ENCODE results near the gene UBN1.

Gene UBN1

DNA sequence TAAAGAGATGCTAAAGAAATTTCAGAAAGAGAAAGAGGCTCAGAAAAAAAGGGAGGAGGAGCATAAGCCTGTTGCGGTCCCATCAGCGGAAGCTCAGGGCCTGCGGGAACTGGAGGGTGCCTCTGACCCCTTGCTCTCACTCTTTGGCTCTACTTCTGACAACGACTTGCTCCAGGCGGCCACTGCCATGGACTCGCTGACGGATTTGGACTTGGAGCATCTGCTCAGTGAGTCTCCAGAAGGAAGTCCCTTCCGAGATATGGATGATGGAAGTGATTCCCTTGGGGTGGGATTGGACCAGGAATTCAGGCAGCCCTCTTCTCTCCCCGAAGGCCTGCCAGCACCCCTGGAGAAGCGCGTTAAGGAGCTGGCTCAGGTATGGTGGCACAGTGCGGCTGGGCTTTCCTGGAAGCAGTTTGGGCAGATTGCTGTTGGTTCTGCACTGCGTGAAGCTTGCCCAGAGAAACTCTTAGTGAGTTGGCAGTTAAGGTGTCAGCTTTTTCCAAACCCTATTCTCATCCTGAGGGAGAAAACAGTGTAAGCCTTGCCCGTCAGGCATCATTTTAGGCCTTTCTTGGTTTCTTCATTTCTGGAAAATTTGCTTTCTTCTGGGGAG is 13.6 kb downstream of the UBN1 start:
- no peak for DNase-seq (ENCODE audit: low read depth)
- no peak overlapping the region for H3K4me3 ChIP-seq (ENCODE audit: low read depth, low read length)
- TF ChIP-seq, protein P1, sequence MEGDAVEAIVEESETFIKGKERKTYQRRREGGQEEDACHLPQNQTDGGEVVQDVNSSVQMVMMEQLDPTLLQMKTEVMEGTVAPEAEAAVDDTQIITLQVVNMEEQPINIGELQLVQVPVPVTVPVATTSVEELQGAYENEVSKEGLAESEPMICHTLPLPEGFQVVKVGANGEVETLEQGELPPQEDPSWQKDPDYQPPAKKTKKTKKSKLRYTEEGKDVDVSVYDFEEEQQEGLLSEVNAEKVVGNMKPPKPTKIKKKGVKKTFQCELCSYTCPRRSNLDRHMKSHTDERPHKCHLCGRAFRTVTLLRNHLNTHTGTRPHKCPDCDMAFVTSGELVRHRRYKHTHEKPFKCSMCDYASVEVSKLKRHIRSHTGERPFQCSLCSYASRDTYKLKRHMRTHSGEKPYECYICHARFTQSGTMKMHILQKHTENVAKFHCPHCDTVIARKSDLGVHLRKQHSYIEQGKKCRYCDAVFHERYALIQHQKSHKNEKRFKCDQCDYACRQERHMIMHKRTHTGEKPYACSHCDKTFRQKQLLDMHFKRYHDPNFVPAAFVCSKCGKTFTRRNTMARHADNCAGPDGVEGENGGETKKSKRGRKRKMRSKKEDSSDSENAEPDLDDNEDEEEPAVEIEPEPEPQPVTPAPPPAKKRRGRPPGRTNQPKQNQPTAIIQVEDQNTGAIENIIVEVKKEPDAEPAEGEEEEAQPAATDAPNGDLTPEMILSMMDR (conservative IDR thresholded peaks at IDR 0.05; ENCODE audit: low read depth, low read length) = no peak

GRCh38 chr16:4862639-4863038 is 15.4 kb downstream of the UBN1 start:
- no peak overlapping the region for H3K4me3 ChIP-seq (ENCODE audit: low read depth, low read length)
- TF ChIP-seq, protein P1 (conservative IDR thresholded peaks at IDR 0.05; ENCODE audit: low read depth, low read length) = no peak
- no peak for DNase-seq (ENCODE audit: low read depth)

DNA sequence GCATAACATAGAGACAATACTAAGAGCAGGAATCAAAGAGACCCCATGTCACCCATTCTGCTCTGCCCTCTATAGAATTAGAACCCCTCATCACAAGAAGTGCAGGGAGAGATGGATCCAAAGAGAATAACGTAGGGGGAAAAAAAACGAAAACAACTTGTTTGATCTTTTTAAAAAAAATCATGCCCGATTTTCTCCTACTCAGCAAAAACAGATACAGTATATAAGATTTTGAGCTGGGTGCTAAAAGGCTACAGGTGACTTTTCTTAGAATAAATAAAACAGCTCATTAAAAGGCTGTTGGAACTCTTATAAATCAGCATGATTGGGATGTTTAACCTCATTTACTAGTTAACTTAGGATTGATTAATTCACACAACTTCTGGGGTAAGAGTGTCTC is 17.4 kb downstream of the UBN1 start:
- no peak overlapping the region for H3K4me3 ChIP-seq (ENCODE audit: low read depth, low read length)
- TF ChIP-seq, protein P1 (conservative IDR thresholded peaks at IDR 0.05; ENCODE audit: low read depth, low read length) = no peak
- no peak for DNase-seq (ENCODE audit: low read depth)

DNA sequence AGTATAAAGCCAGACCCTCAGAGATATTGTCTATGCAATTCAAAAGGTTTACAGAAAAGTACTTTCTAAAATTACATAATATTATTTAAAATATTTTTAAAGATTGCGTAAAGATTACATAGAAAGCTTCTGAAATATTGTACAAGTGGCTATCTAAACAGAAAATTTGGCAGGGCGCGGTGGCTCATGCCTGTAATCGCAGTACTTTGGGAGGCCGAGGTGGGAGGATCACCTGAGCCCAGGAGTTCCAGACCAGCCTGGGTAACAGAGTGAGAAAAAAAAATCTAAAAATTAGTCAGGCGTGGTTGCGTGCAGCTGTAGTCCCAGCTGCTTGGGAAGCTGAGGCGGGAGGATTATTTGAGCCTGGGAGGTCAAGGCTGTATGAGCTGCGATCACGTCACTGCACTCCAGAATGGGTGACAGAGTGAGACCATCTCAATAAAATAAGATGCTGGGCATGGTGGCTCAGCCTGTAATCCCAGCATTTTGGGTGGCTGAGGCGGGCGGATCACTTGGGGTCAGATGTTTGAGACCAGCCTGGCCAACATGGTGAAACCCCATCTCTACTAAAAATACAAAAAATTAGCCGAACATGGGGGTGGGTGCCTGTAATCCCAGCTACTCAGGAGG is 18.1 kb downstream of the UBN1 start:
- no peak for DNase-seq (ENCODE audit: low read depth)
- TF ChIP-seq, protein P1 (conservative IDR thresholded peaks at IDR 0.05; ENCODE audit: low read depth, low read length) = no peak
- H3K4me3 ChIP-seq (ENCODE audit: low read depth, low read length) = no peak overlapping the region

GRCh38 chr16:4866586-4866985 is 19.3 kb downstream of the UBN1 start:
- no peak overlapping the region for H3K4me3 ChIP-seq (ENCODE audit: low read depth, low read length)
- no peak for DNase-seq (ENCODE audit: low read depth)
- TF ChIP-seq, protein P1 (conservative IDR thresholded peaks at IDR 0.05; ENCODE audit: low read depth, low read length) = no peak

GRCh38 chr16:4868026-4868425 is 20.7 kb downstream of the UBN1 start:
- no peak for DNase-seq (ENCODE audit: low read depth)
- TF ChIP-seq, protein P1 (conservative IDR thresholded peaks at IDR 0.05; ENCODE audit: low read depth, low read length) = no peak
- no peak overlapping the region for H3K4me3 ChIP-seq (ENCODE audit: low read depth, low read length)

- DNase-seq (ENCODE audit: low read depth) = no peak
- H3K4me3 ChIP-seq (ENCODE audit: low read depth, low read length) = no peak overlapping the region
- TF ChIP-seq, protein P1 (conservative IDR thresholded peaks at IDR 0.05; ENCODE audit: low read depth, low read length) = no peak
Observed at GRCh38 chr16:4868535-4868934, 21.3 kb downstream of the UBN1 start.

All from choroid plexus epithelial cell (primary cell).